ENCODE results near the gene NDUFS2. TPM values are rescaled to one million over a fixed set of nuclear protein-coding genes. Genes with fewer than 3 reads are reported as not detected.

NDUFS2 gene
- polyA plus RNA-seq, 1 experiment = 150 TPM

GRCh38 chr1:161185732-161186311 lies 16.3 kb upstream of the NDUFS2 start:
- Histone ChIP-seq H3K27me3 (ENCODE audit: control insufficient read depth, insufficient read depth, low read length) (no peaks in the 10 kb centered on the region), H3K4me3 (ENCODE audit: low read depth, low read length) (no peak overlapping the region), H3K9me3 (ENCODE audit: control insufficient read depth, insufficient read depth, low read length) (no peaks in the 10 kb centered on the region), H3K27ac (ENCODE audit: low read depth, low read length) (no peak overlapping the region)
- ChIA-PET POLR2A (interaction anchor here (0.6 kb wide), 1 partner anchor 128 kb away, joined by 5 read pairs; the partner anchor contains the start of gene SDHC), CTCF (interaction anchor here (2.0 kb wide), 1 partner anchor 40 kb away, joined by 7 read pairs; the partner anchor contains the start of gene TOMM40L)
- no peak for DNase-seq (ENCODE audit: low read depth, low spot score)
- no peak for TF ChIP-seq CTCF (IDR thresholded peaks at IDR 0.05; ENCODE audit: low read depth, low read length)

- Histone ChIP-seq H3K4me3 (ENCODE audit: low read depth, low read length) (no peak overlapping the region), H3K27me3 (ENCODE audit: control insufficient read depth, insufficient read depth, low read length) (no peaks in the 10 kb centered on the region), H3K27ac (ENCODE audit: low read depth, low read length) (no peak overlapping the region), H3K9me3 (ENCODE audit: control insufficient read depth, insufficient read depth, low read length) (no peaks in the 10 kb centered on the region)
- ChIA-PET CTCF (interaction anchor here (2.0 kb wide), 1 partner anchor 38 kb away, joined by 7 read pairs; the partner anchor contains the start of gene TOMM40L), POLR2A (no interaction called here)
- no peak for DNase-seq (ENCODE audit: low read depth, low spot score)
- no peak for TF ChIP-seq CTCF (IDR thresholded peaks at IDR 0.05; ENCODE audit: low read depth, low read length)
Measured at GRCh38 chr1:161187311-161187710, 14.9 kb upstream of the NDUFS2 start.

DNA sequence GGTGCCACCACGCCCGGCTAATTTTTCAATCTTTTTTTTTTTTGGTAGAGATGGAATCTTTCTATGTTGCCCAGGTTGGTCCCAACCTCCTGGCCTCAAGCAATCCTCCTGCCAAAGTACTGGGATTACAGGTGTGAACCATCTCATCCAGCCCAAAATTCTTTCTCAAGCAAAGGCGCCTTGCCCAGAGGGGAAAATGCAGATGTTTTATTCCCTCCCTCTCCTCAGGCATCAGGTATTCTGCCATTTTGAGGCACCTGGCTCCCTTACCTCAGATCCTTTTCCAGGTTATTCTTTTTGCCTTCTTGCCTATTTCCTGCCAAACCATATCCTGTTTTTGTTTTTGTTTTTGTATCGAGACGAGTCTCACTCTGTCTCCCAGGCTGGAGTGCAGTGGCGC lies 13.8 kb upstream of the NDUFS2 start:
- Histone ChIP-seq H3K4me3 (ENCODE audit: low read depth, low read length) (no peak overlapping the region), H3K27ac (ENCODE audit: low read depth, low read length) (no peak overlapping the region), H3K27me3 (ENCODE audit: control insufficient read depth, insufficient read depth, low read length) (no peaks in the 10 kb centered on the region), H3K9me3 (ENCODE audit: control insufficient read depth, insufficient read depth, low read length) (no peaks in the 10 kb centered on the region)
- DNase-seq (ENCODE audit: low read depth, low spot score) = no peak
- CTCF ChIA-PET = interaction anchor here (2.1 kb wide), 1 partner anchor 37 kb away, joined by 5 read pairs; the partner anchor contains the start of gene TOMM40L
- POLR2A ChIA-PET = no interaction called here
- TF ChIP-seq CTCF (IDR thresholded peaks at IDR 0.05; ENCODE audit: low read depth, low read length) = no peak

GRCh38 chr1:161189036-161189435 lies 13.1 kb upstream of the NDUFS2 start:
- Histone ChIP-seq H3K27ac (ENCODE audit: low read depth, low read length) (no peak overlapping the region), H3K27me3 (ENCODE audit: control insufficient read depth, insufficient read depth, low read length) (no peaks in the 10 kb centered on the region), H3K9me3 (ENCODE audit: control insufficient read depth, insufficient read depth, low read length) (no peaks in the 10 kb centered on the region), H3K4me3 (ENCODE audit: low read depth, low read length) (no peak overlapping the region)
- POLR2A ChIA-PET = no interaction called here
- CTCF ChIA-PET = interaction anchor here (1.6 to 2.1 kb wide), 2 partner anchors 37 to 200 kb away, joined by 3 to 5 read pairs; partner anchors contain the start of gene TOMM40L
- TF ChIP-seq CTCF (IDR thresholded peaks at IDR 0.05; ENCODE audit: low read depth, low read length) = no peak
- no peak for DNase-seq (ENCODE audit: low read depth, low spot score)

DNA sequence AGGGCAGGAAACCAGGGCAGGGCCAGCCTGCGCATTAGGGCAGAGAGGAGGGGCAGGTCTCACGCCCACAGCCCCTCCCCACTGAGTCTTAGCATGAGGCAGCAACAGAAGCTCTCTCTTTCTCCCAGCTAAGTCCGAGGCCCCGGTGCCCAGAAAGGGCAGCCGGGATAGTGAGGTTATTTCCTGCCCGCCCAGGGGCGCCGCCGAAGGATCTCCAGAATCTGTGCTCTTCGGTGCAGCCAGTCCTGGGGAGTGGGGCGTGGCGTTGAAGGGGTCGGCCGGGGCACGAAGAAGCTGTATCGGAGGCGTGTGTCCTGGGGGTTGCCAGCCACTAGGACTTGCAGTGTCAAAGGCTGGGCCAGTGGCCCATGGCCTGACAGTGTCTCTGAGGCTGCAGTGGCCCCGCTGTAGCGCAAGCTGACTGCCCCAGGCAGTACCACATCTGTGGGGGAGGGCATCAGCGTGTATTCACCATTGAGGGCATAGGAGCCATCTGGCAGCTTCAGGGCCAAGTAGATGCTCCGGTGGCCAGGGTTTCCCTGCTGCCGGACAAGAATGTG lies 11.1 kb upstream of the NDUFS2 start:
- POLR2A ChIA-PET = interaction anchor here (0.6 kb wide), 1 partner anchor 197 kb away, joined by 4 read pairs; no protein-coding TSS in a partner anchor
- no peak overlapping the region for H3K27ac ChIP-seq (ENCODE audit: low read depth, low read length)
- H3K9me3 ChIP-seq (ENCODE audit: control insufficient read depth, insufficient read depth, low read length) = no peaks in the 10 kb centered on the region
- DNase-seq (ENCODE audit: low read depth, low spot score) = no peak
- no peak for TF ChIP-seq CTCF (IDR thresholded peaks at IDR 0.05; ENCODE audit: low read depth, low read length)
- CTCF ChIA-PET = interaction anchor here (1.1 to 5.6 kb wide), 17 partner anchors 10 to 198 kb away, joined by 3 to 92 read pairs (median 15); partner anchors contain the start of genes B4GALT3, NDUFS2, PPOX and SDHC
- no peaks in the 10 kb centered on the region for H3K27me3 ChIP-seq (ENCODE audit: control insufficient read depth, insufficient read depth, low read length)
- no peak overlapping the region for H3K4me3 ChIP-seq (ENCODE audit: low read depth, low read length)

All from AG04450 (cell line).